WTC11 (cell line): ENCODE data around the gene NCAPH2. TPM values are rescaled to one million over a fixed set of nuclear protein-coding genes. Genes with fewer than 3 reads are reported as not detected.

Experiments used
- ATAC-seq: fragments of 200-7000 bp; cut with Tn5 transposase; 2 replicates; pipeline ENCODE4 v1.10.0; 2021; ENCODE audit warnings: mild to moderate bottlenecking, moderate library complexity
- CTCF ChIA-PET: fragments of 300-600 bp; sonication (Branson Sonifier 250); formaldehyde crosslinking; loops from one replicate; lab custom pipeline; 2021; ENCODE audit warnings: antibody characterized with exemption; lab: Charles Lee
- POLR2A ChIA-PET: fragments of 350-600 bp; sonication (Branson Sonifier 250); formaldehyde crosslinking; loops from one replicate; lab custom pipeline; 2021; ENCODE audit warnings: antibody characterized with exemption; lab: Charles Lee
- DNase-seq: peaks from one replicate; pipeline ENCODE4 v3.0.0; 2021; ENCODE audit warnings: low spot score
- H3K27ac Mint-ChIP-seq: 2 replicates; pipeline ENCODE4 v1.8.0; 2021; ENCODE audit warnings: mixed read lengths
- H3K27me3 Mint-ChIP-seq: 2 replicates; pipeline ENCODE4 v1.8.0; 2021; ENCODE audit warnings: low read depth, mild to moderate bottlenecking, moderate library complexity, mixed read lengths
- H3K36me3 Mint-ChIP-seq: 2 replicates; pipeline ENCODE4 v1.8.0; 2021; ENCODE audit warnings: mixed read lengths
- H3K4me1 Mint-ChIP-seq: 2 replicates; pipeline ENCODE4 v1.8.0; 2022; ENCODE audit warnings: mixed read lengths
- H3K4me3 Mint-ChIP-seq: 2 replicates; pipeline ENCODE4 v1.8.0; 2021; ENCODE audit warnings: mild to moderate bottlenecking, moderate library complexity, mixed read lengths
- H3K9me3 Mint-ChIP-seq: 2 replicates; pipeline ENCODE4 v1.8.0; 2021; ENCODE audit warnings: mixed read lengths
- AFF4 ChIP-seq: sonication (generic); formaldehyde crosslinking; IDR thresholded peaks from 2 replicates; pipeline ENCODE4 v1.8.1; 2023; ENCODE audit warnings: mild to moderate bottlenecking, missing genetic modification reagents, borderline replicate concordance
- ATF6 ChIP-seq: sonication (generic); formaldehyde crosslinking; IDR thresholded peaks from 2 replicates; pipeline ENCODE4 v1.8.1; 2023; ENCODE audit warnings: mild to moderate bottlenecking, missing genetic modification reagents
- CBFB ChIP-seq: sonication (generic); formaldehyde crosslinking; IDR thresholded peaks from 2 replicates; pipeline ENCODE4 v1.8.1; 2022; ENCODE audit warnings: mild to moderate bottlenecking, low read depth, missing genetic modification reagents
- CREB1 ChIP-seq: sonication (generic); formaldehyde crosslinking; IDR thresholded peaks from 2 replicates; pipeline ENCODE4 v1.8.0; 2023; ENCODE audit warnings: mild to moderate bottlenecking, missing genetic modification reagents
- ELF4 ChIP-seq: sonication (generic); formaldehyde crosslinking; IDR thresholded peaks from 2 replicates; pipeline ENCODE4 v1.8.1; 2022; ENCODE audit warnings: low read depth, mild to moderate bottlenecking, moderate library complexity, missing genetic modification reagents
- EMX1 ChIP-seq: fragments of 250-450 bp; sonication (Bioruptor Pico); IDR thresholded peaks from 2 replicates; pipeline ENCODE4 v1.8.0; 2021; ENCODE audit warnings: mild to moderate bottlenecking
- ETV6 ChIP-seq: sonication (generic); formaldehyde crosslinking; IDR thresholded peaks from 2 replicates; pipeline ENCODE4 v1.8.1; 2022; ENCODE audit warnings: mild to moderate bottlenecking, missing genetic modification reagents
- FOXP4 ChIP-seq: sonication (generic); formaldehyde crosslinking; IDR thresholded peaks from 2 replicates; pipeline ENCODE4 v1.8.0; 2022; ENCODE audit warnings: mild to moderate bottlenecking, missing genetic modification reagents
- GRHL2 ChIP-seq: fragments of 250-450 bp; sonication (Bioruptor Pico); IDR thresholded peaks from 2 replicates; pipeline ENCODE4 v1.8.0; 2022; ENCODE audit warnings: mild to moderate bottlenecking, moderate library complexity; ENCODE audit not compliant: insufficient replicate concordance, severe bottlenecking
- HMGXB4 ChIP-seq: sonication (generic); formaldehyde crosslinking; IDR thresholded peaks from 2 replicates; pipeline ENCODE4 v1.8.1; 2023; ENCODE audit warnings: mild to moderate bottlenecking, moderate library complexity, missing genetic modification reagents
- IRF1 ChIP-seq: sonication (generic); formaldehyde crosslinking; IDR thresholded peaks from 2 replicates; pipeline ENCODE4 v1.8.0; 2023; ENCODE audit warnings: missing genetic modification reagents
- KAT7 ChIP-seq: sonication (generic); formaldehyde crosslinking; IDR thresholded peaks from 2 replicates; pipeline ENCODE4 v1.8.1; 2023; ENCODE audit warnings: missing genetic modification reagents, mild to moderate bottlenecking, borderline replicate concordance
- MYBL2 ChIP-seq: sonication (generic); formaldehyde crosslinking; IDR thresholded peaks from 2 replicates; pipeline ENCODE4 v1.8.1; 2023; ENCODE audit warnings: mild to moderate bottlenecking, moderate library complexity, missing genetic modification reagents
- PREB ChIP-seq: sonication (generic); formaldehyde crosslinking; IDR thresholded peaks from 2 replicates; pipeline ENCODE4 v1.8.1; 2022; ENCODE audit warnings: mild to moderate bottlenecking, missing genetic modification reagents, moderate library complexity, borderline replicate concordance
- TCF7 ChIP-seq: sonication (generic); formaldehyde crosslinking; IDR thresholded peaks from 2 replicates; pipeline ENCODE4 v1.8.0; 2022; ENCODE audit warnings: mild to moderate bottlenecking, low read depth, missing genetic modification reagents, moderate library complexity
- USF2 ChIP-seq: sonication (generic); formaldehyde crosslinking; IDR thresholded peaks from 2 replicates; pipeline ENCODE4 v1.8.1; 2023; ENCODE audit warnings: mild to moderate bottlenecking, missing genetic modification reagents, moderate library complexity
- ZNF263 ChIP-seq: sonication (generic); formaldehyde crosslinking; IDR thresholded peaks from 2 replicates; pipeline ENCODE4 v1.8.1; 2022; ENCODE audit warnings: low read depth, mild to moderate bottlenecking, moderate library complexity, missing genetic modification reagents
- ZSCAN18 ChIP-seq: fragments of 250-450 bp; sonication (Bioruptor Pico); IDR thresholded peaks from 2 replicates; pipeline ENCODE4 v2.1.2; 2022; ENCODE audit warnings: mild to moderate bottlenecking, moderate library complexity
- total RNA-seq: library from RNA; stranded (reverse); gene quantifications from 3 replicates; pipeline ENCODE4 v1.2.3, GENCODE V29; 2021

The NCAPH2 gene
- total RNA-seq, 1 experiment from 2014 or later, result 78.4 TPM

- 0 out of 2 replicates have a peak, but pooled peaks have one; percentile 46 for TF ChIP-seq USF2 (CRISPR knock-in tag)
- TF ChIP-seq IRF1 (CRISPR knock-in tag), result no peak
- no peak for TF ChIP-seq MYBL2
- TF ChIP-seq KAT7 (CRISPR knock-in tag), result no peak
These were observed 22.5 kb upstream of the NCAPH2 start (continued) for GRCh38 chr22:50485221-50486131.

- TF ChIP-seq EMX1 (CRISPR knock-in tag) (no peak), CREB1 (CRISPR knock-in tag) (no peak), ZNF263 (CRISPR knock-in tag) (no peak), TCF7 (CRISPR knock-in tag) (no peak), ETV6 (CRISPR knock-in tag) (no peak), AFF4 (no peak), PREB (CRISPR knock-in tag) (no peak), ATF6 (CRISPR knock-in tag) (no peak), HMGXB4 (no peak), ELF4 (no peak), ZSCAN18 (no peak), FOXP4 (CRISPR knock-in tag) (no peak), CBFB (no peak), GRHL2 (CRISPR knock-in tag) (no peak), KAT7 (CRISPR knock-in tag) (no peak)
- TF ChIP-seq, all 79 proteins: peak for 0
- H3K4me3 Mint-ChIP-seq, result no peak within 1 kb of the TSS
- CTCF ChIA-PET, result interaction anchor here (0.6 to 1.3 kb wide), 3 partner anchors 39 to 246 kb away, joined by 3 to 4 read pairs (median 4); partner anchors contain the start of gene SCO2
- no peaks in the 10 kb centered on the region for H3K4me1 Mint-ChIP-seq
- no peaks in the 10 kb centered on the region for H3K9me3 Mint-ChIP-seq
- DNase-seq, result no peak
- H3K36me3 Mint-ChIP-seq, result no peaks in the 10 kb centered on the region
- POLR2A ChIA-PET, result no interaction called here
- ATAC-seq, result no peak
- no peaks in the 10 kb centered on the region for H3K27me3 Mint-ChIP-seq
- no peak within 1 kb of the TSS for H3K27ac Mint-ChIP-seq
These were observed 21.3 kb upstream of the NCAPH2 start, which contains the start of gene MIOX for GRCh38 chr22:50486561-50487289. Gene MIOX (plus strand): TSS chr22:50486859. CDS start chr22:50486898, 39 bp downstream.
